GM18907 (cell line): Measurements from ENCODE around the gene SLC13A1.
"Not testable (repeated sequence)": the region's sequence is repeated elsewhere in the genome, so short reads cannot be mapped to it uniquely, and the experiment has no call there.

Experiments
- ATAC-seq: cut with Tn5 transposase; IDR thresholded peaks from one replicate; pipeline ENCODE4 v1.9.1; 2021; ENCODE audit warnings: mild to moderate bottlenecking, moderate library complexity; ENCODE audit not compliant: unreplicated experiment

SLC13A1 gene

DNA sequence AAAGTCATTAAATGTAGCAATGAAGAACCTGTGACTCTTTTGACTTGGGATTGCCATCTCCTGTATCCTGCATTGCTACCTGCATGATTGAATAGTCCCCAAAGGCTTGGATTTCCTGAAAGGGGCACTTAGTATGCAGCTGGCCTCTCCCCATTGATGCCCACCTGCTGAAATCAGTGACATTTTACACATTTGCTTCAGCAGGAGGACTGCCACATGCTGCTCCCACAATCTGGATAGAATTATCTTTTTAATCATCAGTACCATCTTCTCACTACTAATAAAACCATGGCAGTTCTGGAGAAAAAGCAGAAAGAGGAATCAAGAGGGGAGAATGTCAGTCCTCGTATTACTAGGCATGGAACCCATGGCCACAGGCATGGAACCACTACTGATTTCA lies 67.8 kb downstream of the SLC13A1 start:
- ATAC-seq = no peak

DNA sequence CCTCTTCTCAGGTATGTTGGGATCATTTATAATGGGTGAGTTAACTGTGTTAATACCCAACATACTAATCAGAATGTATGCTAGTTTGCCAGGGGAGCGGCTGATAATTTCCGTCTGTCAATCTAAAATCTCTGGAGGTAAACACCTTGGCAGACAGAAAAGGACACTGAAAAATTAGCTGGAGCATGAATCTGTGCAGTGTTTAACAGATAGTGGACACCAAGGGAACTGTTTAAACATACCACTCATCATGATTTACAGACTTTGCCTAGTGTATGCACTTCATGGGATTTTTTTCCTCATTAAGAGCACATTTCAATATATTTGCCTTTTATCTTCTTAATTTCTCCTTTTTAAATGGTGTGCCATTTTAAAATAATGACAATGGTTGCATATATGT lies 68.2 kb downstream of the SLC13A1 start:
- ATAC-seq = no peak

DNA sequence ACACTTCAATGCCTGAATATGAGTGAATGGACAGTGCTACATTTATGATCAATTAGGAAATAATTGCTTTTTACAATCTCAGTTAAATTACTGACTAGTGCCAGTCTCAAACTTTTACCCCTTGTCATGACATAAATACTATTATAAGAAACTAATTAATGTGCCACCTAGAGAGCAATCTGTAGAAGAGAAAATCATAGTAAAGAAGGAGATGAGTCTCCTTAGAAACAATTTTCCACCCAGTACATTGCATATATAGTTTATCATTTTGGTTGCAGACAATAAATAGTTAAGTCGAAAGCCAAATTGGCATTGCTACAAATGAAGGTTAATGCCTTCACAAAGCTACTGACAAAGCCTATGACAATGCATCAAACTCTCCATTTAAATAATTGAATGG lies 68.6 kb downstream of the SLC13A1 start:
- no peak for ATAC-seq

DNA sequence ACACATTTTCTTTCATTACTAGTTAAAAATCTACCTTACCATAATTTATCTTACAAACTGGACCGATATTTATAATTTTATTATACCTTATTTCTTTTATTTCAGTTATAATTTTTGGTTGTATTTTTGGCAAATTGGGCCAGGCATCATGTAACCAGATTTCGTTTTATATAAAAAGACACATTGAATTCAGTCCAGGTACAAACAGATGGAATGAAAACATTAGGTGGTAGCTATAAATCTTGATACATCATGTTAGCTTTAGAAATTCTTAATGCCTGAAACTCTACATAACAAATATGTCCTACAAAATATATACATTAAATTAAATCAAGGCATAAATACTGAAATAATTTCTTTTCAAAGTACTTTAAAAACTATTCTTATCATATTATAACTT lies 73.1 kb downstream of the SLC13A1 start:
- ATAC-seq = no peak

DNA sequence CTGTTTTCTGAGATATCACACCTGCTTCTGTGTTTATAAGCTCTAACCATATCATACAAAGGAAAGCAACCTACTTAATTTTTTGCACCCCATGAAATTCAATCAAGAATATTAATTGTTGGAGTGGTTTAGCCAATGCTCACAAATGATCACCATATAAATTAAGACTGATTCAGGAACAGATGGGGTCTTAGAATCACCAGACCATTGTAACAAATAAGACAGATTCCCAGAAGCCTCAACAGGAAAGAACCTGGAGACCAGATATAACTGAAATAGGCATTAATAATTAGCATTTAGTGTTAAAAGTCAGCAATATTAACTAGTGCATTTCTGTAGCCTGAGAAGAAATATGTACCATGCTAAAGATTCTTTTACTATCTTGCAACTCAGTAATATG lies 73.6 kb downstream of the SLC13A1 start:
- ATAC-seq = no peak

DNA sequence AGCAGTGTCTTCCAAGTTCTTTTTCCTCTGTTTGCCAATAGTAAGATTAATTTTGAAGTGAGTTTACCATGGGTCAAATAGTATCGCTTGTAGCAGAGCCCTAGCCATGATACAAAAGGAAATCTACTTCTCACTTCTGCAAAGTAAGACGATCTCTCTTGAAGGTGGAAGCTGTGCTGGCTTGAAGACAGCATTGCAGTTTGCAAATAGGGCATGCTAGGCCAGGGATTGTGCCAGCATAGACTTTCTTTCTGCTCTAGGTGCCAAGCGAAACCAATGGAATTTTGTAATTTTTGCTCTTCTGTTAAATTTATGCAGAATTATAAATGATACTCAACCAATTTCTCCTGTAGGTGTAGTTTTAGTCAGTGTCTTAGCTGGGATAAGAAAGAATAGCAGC lies 74.5 kb downstream of the SLC13A1 start:
- no peak for ATAC-seq

DNA sequence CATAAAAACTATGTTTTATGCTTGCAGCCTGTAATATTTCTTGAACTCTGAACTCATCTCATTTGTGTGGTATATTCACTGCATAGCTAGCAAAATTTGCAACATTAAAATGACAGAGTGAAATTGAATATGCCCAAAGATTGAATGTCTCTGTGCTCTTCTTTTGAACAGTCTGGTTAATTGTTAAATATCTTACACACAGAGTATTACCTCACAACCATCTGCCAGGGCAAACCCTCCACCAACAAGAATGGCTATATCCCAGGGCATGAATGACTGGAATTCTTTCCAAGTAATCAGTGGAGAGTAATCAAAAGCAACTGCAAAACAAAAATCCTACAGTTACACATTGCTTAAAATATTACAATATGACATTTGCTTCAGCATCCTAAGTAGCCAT lies 76.9 kb downstream of the SLC13A1 start:
- ATAC-seq = no peak

DNA sequence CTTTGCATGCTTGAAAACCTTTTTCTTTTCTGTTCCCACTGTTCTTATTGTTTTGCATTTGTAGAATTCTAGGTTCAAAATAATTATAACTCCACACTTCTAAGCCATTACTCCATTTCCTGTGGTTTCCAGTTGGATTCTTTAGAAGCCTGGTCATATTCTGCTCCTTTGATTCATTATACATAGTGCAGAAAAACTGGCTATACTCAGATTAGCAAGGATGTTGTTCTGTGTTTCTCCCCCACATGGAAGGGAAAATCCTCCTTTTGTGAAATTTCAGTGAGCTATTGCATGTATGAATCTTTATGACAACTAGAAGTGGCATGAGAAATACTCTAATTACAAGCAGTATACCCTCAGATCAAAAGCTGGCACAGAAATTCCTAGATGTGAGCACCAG lies 79.5 kb downstream of the SLC13A1 start:
- no peak for ATAC-seq

DNA sequence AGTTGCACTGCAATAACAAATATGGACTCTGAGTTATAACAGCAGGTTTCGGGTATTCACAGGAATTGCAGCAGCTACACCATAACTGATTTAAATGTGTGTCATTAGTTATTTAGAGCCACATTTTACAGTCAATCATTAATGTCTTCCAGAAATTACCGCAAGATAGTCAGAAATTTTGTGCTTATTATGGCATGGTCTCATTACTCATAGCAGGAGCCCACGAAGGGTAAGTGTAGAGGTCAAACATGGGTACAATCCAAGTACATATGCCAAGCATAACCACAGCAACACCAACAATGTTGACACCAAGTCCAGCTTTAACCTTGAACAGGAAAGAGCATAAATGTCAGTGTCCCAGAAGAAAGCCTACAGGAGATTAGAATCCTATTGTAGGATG lies 84.4 kb downstream of the SLC13A1 start:
- no peak for ATAC-seq

DNA sequence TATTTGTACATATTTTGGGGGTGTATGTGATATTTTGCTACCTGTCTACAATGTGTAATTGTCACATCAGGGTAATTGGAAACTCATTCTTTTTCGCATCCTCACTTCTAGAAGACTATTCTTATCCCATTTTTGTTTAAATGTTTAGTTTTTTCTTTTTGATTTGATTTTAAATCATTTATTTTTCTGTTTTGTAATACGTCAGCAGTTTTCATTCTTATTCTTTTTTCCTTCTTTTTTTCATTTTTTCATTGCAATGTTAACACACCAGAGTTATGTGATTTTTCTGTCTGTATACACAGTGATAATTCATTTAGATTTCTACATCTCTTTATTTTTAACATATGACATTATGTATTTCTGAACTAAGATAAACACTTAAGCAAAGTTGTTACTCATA lies 85.5 kb downstream of the SLC13A1 start:
- no peak for ATAC-seq

DNA sequence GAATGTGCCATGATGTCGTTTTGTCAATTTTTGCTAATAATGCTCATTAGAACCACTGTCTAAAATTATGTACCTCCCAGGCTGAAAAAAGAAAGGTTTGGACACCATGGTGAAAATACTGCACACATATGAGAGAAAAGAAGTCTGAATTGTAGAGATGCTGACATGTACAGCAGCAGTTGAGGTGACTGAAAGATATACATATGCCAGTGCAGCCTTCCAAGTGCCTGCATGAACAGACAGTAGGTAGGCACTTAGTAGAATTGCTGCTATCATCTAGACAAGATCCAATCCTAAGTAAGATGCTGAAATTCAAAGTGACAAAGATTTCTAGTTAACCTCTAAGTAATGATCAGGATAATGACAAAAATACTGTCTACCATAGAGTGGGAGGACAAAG lies 86.9 kb downstream of the SLC13A1 start:
- no peak for ATAC-seq

DNA sequence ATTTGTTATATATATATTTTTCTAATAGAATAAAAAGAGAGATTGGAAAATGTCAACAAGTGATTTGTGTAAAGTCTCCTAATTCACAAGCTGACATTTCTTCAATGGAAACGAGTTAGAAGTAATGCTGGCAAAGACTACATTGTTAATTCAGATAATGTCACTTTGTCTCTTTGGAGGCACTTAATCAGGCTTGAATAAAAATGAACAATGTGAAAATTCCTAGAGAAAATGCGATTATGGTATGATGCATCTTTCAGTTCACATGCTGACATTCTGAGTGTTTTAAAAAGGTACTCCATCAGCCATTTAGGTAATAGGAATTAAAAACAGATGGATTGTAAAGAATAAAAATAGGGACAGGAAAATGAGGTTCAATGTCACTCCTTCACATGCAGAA lies 100.1 kb downstream of the SLC13A1 start:
- no peak for ATAC-seq

DNA sequence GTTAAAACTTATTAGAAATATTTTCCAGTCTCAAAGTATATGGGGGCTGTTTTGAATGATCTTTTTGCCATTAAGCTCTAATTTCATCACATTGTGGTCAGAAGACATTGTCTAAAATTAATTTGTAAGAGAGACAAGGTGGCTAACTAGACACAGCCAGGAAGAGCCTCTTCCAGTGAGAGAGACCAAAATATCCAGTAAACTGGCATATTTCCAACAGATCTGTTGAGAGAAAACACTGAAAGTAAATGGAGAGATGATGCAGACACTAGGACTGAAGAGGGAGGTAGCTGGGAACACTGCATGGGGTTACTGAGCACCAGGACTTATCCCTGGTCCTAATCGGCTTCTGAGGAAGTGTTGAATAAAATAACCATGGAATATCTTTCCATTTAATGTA lies 102.8 kb downstream of the SLC13A1 start:
- no peak for ATAC-seq

DNA sequence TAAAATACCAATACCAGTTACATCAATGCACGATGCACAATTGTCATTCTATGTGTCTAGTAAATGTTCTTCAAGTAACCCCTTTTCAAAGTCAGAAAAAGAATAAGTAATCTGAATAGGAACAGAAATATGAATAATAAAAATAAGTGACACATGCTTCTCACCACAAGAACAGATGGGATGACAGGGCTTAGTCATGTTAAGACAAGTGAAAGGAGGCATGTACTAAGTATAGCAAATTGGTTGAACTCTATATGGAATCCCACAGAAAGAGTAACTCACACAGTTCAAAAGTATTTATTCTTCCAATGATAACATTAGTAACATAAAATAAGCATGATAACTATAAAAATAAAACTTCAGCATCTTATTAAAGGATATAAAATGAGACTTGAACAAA lies 103.3 kb downstream of the SLC13A1 start:
- no peak for ATAC-seq

DNA sequence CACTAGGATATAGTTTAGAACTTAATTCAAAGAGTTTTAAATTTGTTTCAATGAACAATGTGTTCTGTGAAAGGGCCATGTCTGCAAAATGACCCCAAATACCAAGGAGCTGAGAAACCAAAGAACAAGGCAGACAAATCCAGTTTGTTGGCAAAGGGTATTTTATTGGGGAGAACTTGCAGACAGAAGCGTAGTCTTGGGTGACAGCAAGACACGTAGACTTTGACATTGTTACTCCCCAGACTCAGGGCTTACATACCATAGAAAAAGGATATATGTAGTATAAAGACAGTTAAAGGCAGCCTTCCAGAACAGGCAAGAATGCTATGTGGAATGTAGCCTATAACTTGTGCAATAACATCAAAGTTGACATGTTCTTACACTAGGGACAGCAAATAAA lies 109.3 kb downstream of the SLC13A1 start:
- no peak for ATAC-seq

DNA sequence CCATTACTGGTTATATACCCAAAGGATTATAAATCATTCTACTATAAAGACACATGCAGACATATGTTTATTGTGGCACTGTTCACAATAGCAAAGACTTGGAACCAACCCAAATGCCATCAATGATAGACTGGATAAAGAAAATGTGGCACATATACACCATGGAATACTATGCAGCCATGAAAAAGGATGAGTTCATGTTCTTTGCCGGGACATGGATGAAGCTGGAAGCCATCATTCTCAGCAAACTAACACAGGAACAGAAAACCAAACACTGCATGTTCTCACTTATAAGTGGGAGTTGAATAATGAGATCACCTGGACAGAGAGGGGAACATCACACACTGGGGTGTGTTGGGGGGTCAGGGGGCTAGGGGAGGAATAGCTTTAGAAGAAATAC lies 112.9 kb downstream of the SLC13A1 start:
- not testable (repeated sequence) for ATAC-seq

DNA sequence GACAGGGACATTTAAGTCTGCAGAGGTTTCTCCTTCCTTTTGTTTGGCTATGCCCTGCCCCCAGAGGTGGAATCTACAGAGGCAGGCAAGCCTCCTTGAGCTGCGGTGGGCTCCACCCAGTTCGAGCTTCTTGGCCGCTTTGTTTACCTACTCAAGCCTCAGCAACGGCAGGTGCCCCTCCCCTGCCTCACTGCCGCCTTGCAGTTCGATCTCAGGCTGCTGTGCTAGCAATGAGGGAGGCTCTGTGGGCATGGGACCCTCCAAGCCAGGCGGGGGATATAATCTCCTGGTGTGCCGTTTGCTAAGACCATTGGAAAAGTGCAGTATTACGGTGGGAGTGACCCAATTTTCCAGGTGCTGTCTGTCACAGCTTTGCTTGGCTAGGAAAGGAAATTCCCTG lies 114.9 kb downstream of the SLC13A1 start:
- ATAC-seq = not testable (repeated sequence)

DNA sequence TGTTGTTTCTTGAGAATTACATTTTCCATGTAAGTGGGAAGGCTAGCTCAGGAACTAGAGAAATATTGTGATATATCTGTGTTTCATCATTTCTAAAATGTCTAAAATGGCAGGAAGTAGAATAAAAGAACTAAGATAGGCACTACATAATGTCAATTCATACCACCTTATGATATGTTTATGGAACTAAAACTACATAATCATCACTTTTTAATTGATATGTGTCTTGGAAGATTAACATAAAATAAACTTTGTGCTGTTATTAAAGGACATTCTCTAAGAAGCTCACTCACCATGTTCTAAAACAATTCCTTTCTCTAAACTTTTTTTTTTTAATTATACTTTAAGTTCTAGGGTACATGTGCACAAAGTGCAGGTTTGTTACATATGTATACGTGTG lies 120.7 kb downstream of the SLC13A1 start:
- ATAC-seq = no peak

DNA sequence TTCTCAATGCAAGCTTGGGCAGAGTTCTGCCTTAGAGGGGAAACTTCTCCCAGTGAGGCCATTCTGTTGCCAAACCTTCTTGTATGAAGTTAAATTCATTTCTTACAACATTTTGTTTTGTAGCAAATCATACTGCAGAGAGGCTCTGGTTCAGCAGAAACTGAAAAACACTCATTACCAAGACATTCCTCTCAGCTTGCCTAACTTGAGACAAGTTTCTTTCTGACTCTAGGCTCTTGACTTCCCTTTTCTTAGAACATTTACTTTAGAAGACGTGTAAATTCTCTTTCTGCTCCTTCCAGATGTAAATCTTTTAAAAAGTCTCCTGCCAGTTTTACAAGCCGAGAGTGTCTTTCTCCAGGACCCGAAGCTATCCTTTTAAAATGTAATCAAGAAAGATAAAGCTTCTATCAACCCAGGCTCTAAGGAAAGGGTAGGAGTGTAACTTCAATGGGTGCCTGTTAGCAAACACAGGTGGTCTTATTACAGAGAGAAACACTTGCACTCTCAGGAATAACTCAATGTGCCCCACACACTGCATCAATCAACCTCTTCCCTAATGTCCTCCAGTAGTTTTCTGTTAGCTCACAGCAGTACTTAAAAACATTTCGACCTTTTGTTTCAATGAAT lies 123.8 kb downstream of the SLC13A1 start:
- ATAC-seq = no peak

DNA sequence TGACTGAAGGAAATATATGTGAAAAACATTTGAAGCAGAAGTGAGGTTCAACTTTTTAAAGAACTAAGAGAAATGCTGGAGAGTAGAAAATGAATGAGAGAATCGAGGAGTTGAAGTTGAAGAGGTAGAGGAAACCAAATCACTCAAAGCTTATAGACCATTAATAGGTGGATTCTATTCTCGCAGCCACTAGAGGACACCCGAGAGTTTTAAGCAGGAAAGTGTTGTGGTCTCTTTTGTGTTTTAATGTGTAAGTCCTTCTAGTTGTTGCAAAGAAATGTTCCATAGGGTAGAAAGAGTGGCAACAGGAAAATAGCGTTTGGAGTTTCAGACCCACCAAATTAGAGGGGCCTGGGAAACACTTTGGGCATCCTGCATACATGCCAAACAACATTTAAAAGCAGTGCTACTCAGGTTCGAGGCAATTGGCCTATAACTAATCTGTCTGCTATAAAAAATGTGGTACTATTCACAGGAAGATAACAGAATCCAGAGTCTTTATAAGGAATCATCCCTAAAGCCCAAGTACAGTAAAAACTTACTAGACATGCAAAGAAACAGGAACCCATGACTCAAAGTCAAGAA lies 129.0 kb downstream of the SLC13A1 start:
- ATAC-seq = peak; percentile 46

DNA sequence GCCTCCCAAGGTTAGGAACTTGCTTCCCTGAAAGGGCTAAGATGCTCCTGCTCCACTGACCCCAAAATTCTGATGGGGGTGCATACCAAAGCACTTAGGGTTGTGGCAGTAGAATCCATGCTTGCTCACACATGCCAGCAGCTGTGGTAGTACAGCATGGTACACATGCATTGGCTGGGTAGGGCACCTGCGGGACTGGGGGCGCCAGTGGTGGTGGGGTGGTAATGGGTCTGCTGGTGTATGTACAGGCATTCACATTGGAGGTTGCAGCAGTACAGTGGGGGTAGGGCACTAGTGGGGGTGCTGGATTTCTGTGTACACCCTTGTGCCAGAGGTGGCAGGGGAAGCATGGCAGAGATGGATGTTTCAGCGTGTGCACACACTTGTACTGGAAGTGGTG lies 132.0 kb downstream of the SLC13A1 start:
- no peak for ATAC-seq
